HEK293T (cell line): Measurements from ENCODE around the gene FLNB.

Experiments used
- CTCF ChIA-PET: fragments of 350-600 bp; formaldehyde crosslinking; extraction: SDS; loops from one replicate; lab custom pipeline; 2021; ENCODE audit warnings: antibody characterized with exemption, inconsistent platforms; lab: Yijun Ruan, JAX
- POLR2A ChIA-PET: fragments of 350-600 bp; formaldehyde crosslinking; extraction: SDS; loops from one replicate; lab custom pipeline; 2020; ENCODE audit warnings: antibody characterized with exemption, inconsistent platforms; lab: Yijun Ruan, JAX
- DNase-seq: peaks from one replicate; pipeline ENCODE4 v3.0.0; 2012; ENCODE audit warnings: mixed read lengths; ENCODE audit errors: extremely low spot score
- ARNT ChIP-seq: fragments of 450-650 bp; IDR thresholded peaks from 2 replicates; pipeline ENCODE4 v1.6.1; 2017; ENCODE audit warnings: mild to moderate bottlenecking
- BHLHE40 ChIP-seq: fragments of 450-650 bp; IDR thresholded peaks from 2 replicates; pipeline ENCODE4 v1.6.1; 2016; ENCODE audit warnings: mild to moderate bottlenecking, moderate library complexity, borderline replicate concordance
- CTBP1 ChIP-seq: fragments of 450-650 bp; IDR thresholded peaks from 2 replicates; pipeline ENCODE4 v1.6.1; 2016; ENCODE audit warnings: borderline replicate concordance
- ELF4 ChIP-seq: fragments of 450-650 bp; IDR thresholded peaks from 2 replicates; pipeline ENCODE4 v1.6.1; 2017; ENCODE audit warnings: antibody characterized with exemption
- FOXA1 ChIP-seq: fragments of 450-650 bp; IDR thresholded peaks from 2 replicates; pipeline ENCODE4 v1.6.1; 2016; ENCODE audit warnings: mild to moderate bottlenecking
- FOXK2 ChIP-seq: fragments of 450-650 bp; IDR thresholded peaks from 2 replicates; pipeline ENCODE4 v1.6.1; 2016; ENCODE audit warnings: mild to moderate bottlenecking
- FOXM1 ChIP-seq: fragments of 450-650 bp; IDR thresholded peaks from 2 replicates; pipeline ENCODE4 v1.6.1; 2017; ENCODE audit warnings: mild to moderate bottlenecking, borderline replicate concordance
- HDGF ChIP-seq: fragments of 450-650 bp; IDR thresholded peaks from 2 replicates; pipeline ENCODE4 v1.6.1; 2017; ENCODE audit warnings: antibody characterized with exemption, borderline replicate concordance
- L3MBTL2 ChIP-seq: fragments of 450-650 bp; conservative IDR thresholded peaks from 2 replicates; pipeline ENCODE4 v1.6.1; 2016; ENCODE audit warnings: mild to moderate bottlenecking
- LEF1 ChIP-seq: fragments of 450-650 bp; IDR thresholded peaks from 2 replicates; pipeline ENCODE4 v1.6.1; 2017; ENCODE audit warnings: mild to moderate bottlenecking, borderline replicate concordance
- NFRKB ChIP-seq: fragments of 450-650 bp; IDR thresholded peaks from 2 replicates; pipeline ENCODE4 v1.6.1; 2016; ENCODE audit warnings: mild to moderate bottlenecking, moderate library complexity
- PKNOX1 ChIP-seq: fragments of 450-650 bp; IDR thresholded peaks from 2 replicates; pipeline ENCODE4 v1.6.1; 2016
- SUZ12 ChIP-seq: fragments of 450-650 bp; IDR thresholded peaks from 2 replicates; pipeline ENCODE4 v1.6.1; 2016; ENCODE audit warnings: mild to moderate bottlenecking
- TARDBP ChIP-seq: fragments of 450-650 bp; IDR thresholded peaks from 2 replicates; pipeline ENCODE4 v1.6.1; 2016
- ZNF384 ChIP-seq: fragments of 450-650 bp; IDR thresholded peaks from 2 replicates; pipeline ENCODE4 v1.6.1; 2016

FLNB gene

DNA sequence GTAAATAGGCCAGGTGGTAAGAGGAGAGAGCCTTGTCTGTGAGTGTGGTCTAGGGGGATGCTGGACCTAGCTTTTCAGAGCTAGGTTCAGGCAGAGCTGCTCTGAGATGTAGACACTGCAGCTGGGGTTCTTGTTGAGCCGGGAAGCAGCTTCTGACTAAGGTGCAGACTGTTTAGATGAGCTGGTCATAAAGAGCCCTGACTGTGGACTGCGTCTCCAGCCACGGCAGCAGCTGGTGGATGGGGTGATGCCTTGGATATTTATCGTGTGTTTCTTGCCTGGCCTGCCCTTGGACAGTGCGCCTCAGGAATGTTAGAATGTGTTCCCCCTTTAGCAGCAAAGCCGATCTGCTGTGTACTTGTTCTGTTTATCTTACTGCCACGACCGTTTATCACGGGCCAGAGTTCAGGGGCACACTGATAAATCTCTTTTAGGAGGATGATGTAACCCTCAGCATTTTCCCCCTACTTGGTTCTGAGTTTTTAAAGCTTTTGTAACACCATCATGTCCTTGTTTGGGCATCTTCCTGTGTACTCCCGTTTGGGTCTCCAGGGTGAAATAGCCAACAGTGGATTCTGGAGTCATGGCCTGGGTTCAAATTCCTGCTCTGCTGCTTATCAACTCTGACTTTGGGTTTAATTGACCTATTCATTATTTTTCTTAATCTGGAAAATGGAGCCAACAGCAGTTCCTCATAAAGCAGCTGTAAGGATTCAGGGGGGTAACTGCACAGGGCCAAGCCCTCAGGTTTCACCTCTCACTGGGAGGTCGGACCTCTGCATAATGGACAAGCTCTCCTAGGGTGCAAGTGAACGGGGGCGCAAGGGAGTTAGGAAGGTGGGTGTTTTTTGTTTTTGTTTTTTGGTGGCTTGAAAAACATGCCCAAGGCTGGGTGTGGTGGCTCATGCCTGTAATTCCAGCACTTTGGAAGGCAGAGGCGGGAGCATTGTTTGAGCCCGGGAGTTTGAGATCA is 51.4 kb downstream of the FLNB start:
- CTCF ChIA-PET, result interaction anchor here (0.8 kb wide), 1 partner anchor 62 kb away, joined by 5 read pairs; no protein-coding TSS in a partner anchor
- TF ChIP-seq CTBP1 (no peak), PKNOX1 (peak; percentile 48), HDGF (no peak), FOXM1 (peak; percentile 13; the same call in 1 of the 2 replicates), FOXK2 (no peak), SUZ12 (no peak)
- POLR2A ChIA-PET, result interaction anchor here (2.1 kb wide), 1 partner anchor 11 kb away, joined by 18 read pairs; no protein-coding TSS in a partner anchor
- DNase-seq, result no peak

- ChIA-PET POLR2A (interaction anchor here (0.9 to 1.1 kb wide), 2 partner anchors 10 to 244 kb away, joined by 4 read pairs; partner anchors contain the start of genes HTD2 and RPP14), CTCF (no interaction called here)
- no peak for TF ChIP-seq CTBP1
- no peak for TF ChIP-seq L3MBTL2
- no peak for TF ChIP-seq TARDBP
- no peak for TF ChIP-seq BHLHE40
- TF ChIP-seq SUZ12, result no peak
- TF ChIP-seq ZNF384, result no peak
- TF ChIP-seq FOXM1, result no peak
- no peak for DNase-seq
Observed at GRCh38 chr3:58062472-58062871, 54.2 kb downstream of the FLNB start.

GRCh38 chr3:58063022-58063815 is 55.0 kb downstream of the FLNB start:
- ChIA-PET POLR2A (interaction anchor here (0.7 to 1.3 kb wide), 4 partner anchors 11 to 243 kb away, joined by 3 to 5 read pairs (median 4); partner anchors contain the start of genes HTD2 and RPP14), CTCF (interaction anchor here (0.7 to 1.4 kb wide), 2 partner anchors 13 to 56 kb away, joined by 3 read pairs; no protein-coding TSS in a partner anchor)
- DNase-seq, result no peak
- TF ChIP-seq FOXK2, result no peak
- no peak for TF ChIP-seq BHLHE40
- no peak for TF ChIP-seq L3MBTL2
- TF ChIP-seq TARDBP, result no peak
- no peak for TF ChIP-seq FOXA1
- no peak for TF ChIP-seq FOXM1

DNA sequence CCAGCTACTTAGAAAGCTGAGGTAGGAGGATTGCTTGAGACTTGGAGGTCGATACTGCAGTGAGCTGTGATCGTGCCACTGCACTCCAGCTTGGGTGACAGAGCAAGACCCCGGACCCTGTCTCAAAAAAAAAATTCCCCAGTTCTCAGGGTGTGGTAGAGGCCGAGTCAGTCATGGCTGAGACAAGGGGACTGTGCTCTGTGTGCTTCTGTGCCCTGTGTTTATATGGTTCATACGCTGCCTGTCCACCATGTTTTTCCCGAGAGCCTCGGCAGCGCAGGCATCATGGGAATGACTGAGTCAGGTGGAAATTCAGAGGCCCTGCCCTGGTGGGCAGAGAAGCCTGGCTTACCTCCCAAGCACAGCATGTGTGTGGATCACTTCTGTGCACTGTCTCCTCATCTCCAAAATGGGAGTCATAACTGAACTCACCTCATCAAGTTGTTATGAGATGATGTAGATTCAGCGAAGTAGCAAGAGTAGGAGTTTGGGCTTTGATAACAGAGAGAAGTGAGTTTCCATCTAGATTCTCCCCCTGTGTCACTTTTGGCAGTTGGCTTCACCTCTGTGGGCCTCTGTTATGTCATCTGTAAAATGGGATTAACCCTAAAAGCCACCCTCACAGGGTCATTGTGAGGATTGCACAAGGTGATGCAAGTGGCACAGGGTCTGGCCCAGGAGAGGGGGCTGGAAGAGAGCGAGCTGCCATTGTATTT is 56.9 kb downstream of the FLNB start:
- TF ChIP-seq LEF1 (no peak), BHLHE40 (no peak), TARDBP (no peak), FOXM1 (no peak), ARNT (no peak), CTBP1 (no peak), ELF4 (no peak)
- CTCF ChIA-PET, result no interaction called here
- POLR2A ChIA-PET, result no interaction called here
- no peak for DNase-seq

- no peak for DNase-seq
- CTCF ChIA-PET, result no interaction called here
- TF ChIP-seq BHLHE40, result no peak
- TF ChIP-seq CTBP1, result no peak
- TF ChIP-seq SUZ12, result no peak
- POLR2A ChIA-PET, result no interaction called here
Observed at GRCh38 chr3:58065700-58066167, 57.5 kb downstream of the FLNB start.

DNA sequence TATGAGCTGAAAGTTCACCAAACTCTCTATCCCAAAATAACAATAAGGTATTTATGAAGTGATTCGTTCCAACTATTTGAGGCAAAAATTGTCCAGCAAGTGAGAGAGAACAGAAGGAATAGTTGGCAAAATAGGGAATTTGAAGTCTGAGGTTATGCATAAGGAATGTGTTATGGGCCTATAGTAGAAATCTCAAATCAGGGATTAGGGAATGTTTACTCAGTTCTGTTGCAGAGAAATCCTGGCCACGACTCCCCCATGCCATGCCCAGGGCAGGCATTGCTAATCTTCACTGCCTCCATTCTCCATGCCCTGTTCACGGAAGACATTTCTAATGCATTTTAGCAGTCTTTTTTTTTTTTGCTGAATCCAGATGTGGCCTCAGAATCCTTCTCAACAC is 58.6 kb downstream of the FLNB start:
- ChIA-PET POLR2A (no interaction called here), CTCF (no interaction called here)
- DNase-seq, result no peak
- TF ChIP-seq ELF4 (no peak), ARNT (no peak), TARDBP (no peak), HDGF (no peak), L3MBTL2 (no peak)

DNA sequence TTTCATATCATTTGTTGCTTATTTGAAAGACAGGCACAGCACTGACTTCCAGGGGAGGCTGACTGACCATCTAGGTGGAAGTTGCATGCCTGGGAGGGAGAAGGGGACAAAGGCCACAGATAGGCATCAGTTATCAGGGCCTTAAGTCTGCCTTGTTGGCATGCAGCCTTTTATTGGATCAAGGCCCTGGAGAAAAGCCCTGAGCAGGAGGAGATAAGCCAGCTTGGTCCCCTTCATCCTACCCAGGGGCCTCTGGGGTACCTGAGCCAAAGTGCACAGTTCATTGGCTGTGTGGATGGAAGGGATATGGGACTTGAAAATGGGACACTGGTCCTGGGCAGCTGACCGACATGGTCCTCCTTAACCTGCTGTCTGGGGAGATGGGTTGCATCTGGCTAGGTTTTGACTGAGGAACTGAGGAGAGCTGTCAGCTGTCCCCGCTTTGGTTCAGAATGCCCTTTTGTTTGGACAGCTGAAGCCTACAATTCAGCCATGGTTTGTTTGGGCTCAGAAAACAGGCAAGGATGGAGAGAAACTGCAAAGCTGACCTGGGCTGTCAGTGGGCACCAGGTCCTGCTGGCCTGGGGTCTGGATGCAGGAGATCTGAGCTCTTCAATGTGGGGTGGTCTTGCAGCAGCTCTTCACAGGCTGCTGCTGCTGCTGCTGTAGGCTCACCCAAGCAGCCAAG is 60.0 kb downstream of the FLNB start:
- POLR2A ChIA-PET, result no interaction called here
- CTCF ChIA-PET, result no interaction called here
- no peak for DNase-seq
- no peak for TF ChIP-seq TARDBP
- TF ChIP-seq ZNF384, result no peak
- TF ChIP-seq NFRKB, result no peak
- TF ChIP-seq HDGF, result no peak
- no peak for TF ChIP-seq LEF1
- TF ChIP-seq FOXA1, result no peak
- no peak for TF ChIP-seq ARNT
